Endodermal cell (in vitro differentiated cells): ENCODE measurements around the gene CIAO2B. TPM values are rescaled to one million over a fixed set of nuclear protein-coding genes. Genes with fewer than 3 reads are reported as not detected.
A peak's percentile ranks its signal among the peaks of the same experiment; 100 is the strongest.

Experiments used
- DNase-seq: peaks from one replicate; pipeline ENCODE4 v3.0.0-alpha.2; 2017
- H3K27ac ChIP-seq: 2 replicates; pipeline ENCODE4 v1.5.1; 2013; ENCODE audit warnings: mild to moderate bottlenecking, low read depth, low read length, moderate library complexity
- H3K27me3 ChIP-seq: 2 replicates; pipeline ENCODE4 v1.6.1; 2013; ENCODE audit warnings: mild to moderate bottlenecking, low read length, moderate library complexity; ENCODE audit not compliant: insufficient read depth, control insufficient read depth, poor library complexity, severe bottlenecking
- H3K36me3 ChIP-seq: 2 replicates; pipeline ENCODE4 v1.7.0; 2013; ENCODE audit warnings: mild to moderate bottlenecking, low read length, moderate library complexity; ENCODE audit not compliant: control insufficient read depth, insufficient read depth
- H3K4me1 ChIP-seq: one replicate; pipeline ENCODE4 v1.7.0; 2013; ENCODE audit warnings: low read length; ENCODE audit not compliant: control insufficient read depth, insufficient read depth
- H3K4me3 ChIP-seq: 2 replicates; pipeline ENCODE4 v1.5.1; 2013; ENCODE audit warnings: mild to moderate bottlenecking, low read length, moderate library complexity
- H3K9ac ChIP-seq: 2 replicates; pipeline ENCODE4 v1.6.1; 2013; ENCODE audit warnings: mild to moderate bottlenecking, low read length, moderate library complexity; ENCODE audit not compliant: poor library complexity, severe bottlenecking; ENCODE audit errors: extremely low read depth
- H3K9me3 ChIP-seq: 2 replicates; pipeline ENCODE4 v1.6.1; 2013; ENCODE audit warnings: mild to moderate bottlenecking, low read length, moderate library complexity; ENCODE audit not compliant: control insufficient read depth
- H3K27ac Mint-ChIP-seq: 2 replicates; pipeline ENCODE4 v1.8.0; 2020; ENCODE audit warnings: mixed read lengths
- H3K27me3 Mint-ChIP-seq: 2 replicates; pipeline ENCODE4 v1.8.0; 2021; ENCODE audit warnings: mild to moderate bottlenecking, mixed read lengths; ENCODE audit not compliant: insufficient read depth
- H3K36me3 Mint-ChIP-seq: 2 replicates; pipeline ENCODE4 v1.8.0; 2020; ENCODE audit warnings: low read depth, mixed read lengths
- H3K4me1 Mint-ChIP-seq: 2 replicates; pipeline ENCODE4 v1.8.0; 2020; ENCODE audit warnings: mixed read lengths
- H3K4me3 Mint-ChIP-seq: 2 replicates; pipeline ENCODE4 v1.8.0; 2020; ENCODE audit warnings: mild to moderate bottlenecking, moderate library complexity, mixed read lengths
- H3K9me3 Mint-ChIP-seq: 2 replicates; pipeline ENCODE4 v1.8.0; 2020; ENCODE audit warnings: mild to moderate bottlenecking, mixed read lengths
- WGBS, 2 experiments: methylation state at CpG; one replicate each; pipeline versions ENCODE4 v1.1.5 to v1.1.7; 2013; ENCODE audit warnings: missing lambda C conversion rate in 2 of 2, mixed read lengths in 1 of 2; ENCODE audit not compliant: insufficient coverage in 1 of 2, insufficient read length in 1 of 2; 5-methylcytosine and 5-hydroxymethylcytosine counted together
- total RNA-seq, 2 donors: library from RNA; stranded (reverse); fragmentation: NEBNext Ultra II Directional in 1 of 2; extraction: Animal tissue kit (Norgen Biotek cat#: 25700) in 1 of 2; gene quantifications; 2 replicates in 1 of 2; 3 replicates in 1 of 2; pipeline ENCODE4 v1.2.1, GENCODE V29; 2021
- TF ChIP-seq, protein P1 (sequence below): fragments of 200-600 bp; sonication (generic); conservative IDR thresholded peaks from 2 replicates; pipeline ENCODE4 v1.5.0; 2021; ENCODE audit warnings: antibody characterized with exemption, mild to moderate bottlenecking

Gene CIAO2B
- total RNA-seq, 2 donors from 2014 or later = 70.2 to 87.7 TPM

DNA sequence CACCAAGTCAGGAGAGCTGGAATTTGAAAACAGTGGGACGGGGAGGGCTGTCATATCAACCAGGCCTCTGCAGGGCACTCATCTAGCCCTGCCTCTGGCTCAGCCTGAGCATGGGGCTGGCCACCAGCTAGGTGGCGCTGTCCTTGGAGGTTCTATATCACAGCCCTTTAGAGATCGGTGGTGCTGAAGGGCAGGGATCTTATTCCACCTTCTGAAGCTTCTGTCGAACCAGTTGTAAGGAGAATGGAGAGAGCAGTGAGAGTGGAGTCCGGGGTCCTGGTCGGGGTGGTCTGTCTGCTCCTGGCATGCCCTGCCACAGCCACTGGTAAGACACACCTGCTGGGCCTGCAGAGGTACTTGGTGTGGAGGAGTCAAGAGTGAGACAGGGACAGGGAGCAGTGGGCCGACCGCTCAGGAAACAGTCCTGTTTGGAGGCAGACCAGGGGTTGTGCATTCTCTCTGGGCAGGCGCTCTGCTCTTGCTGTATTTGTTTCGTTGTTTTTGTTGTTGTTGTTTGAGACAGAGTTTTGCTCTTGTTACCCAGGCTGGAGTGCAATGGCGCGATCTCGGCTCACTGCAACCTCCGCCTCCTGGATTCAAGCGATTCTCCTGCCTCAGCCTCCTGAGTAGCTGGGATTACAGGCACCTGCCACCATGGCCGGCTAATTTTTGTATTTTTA, 27.0 kb upstream of the CIAO2B start, which contains the start of gene CES3:
Gene CES3, plus strand, starts transcription at position 202 of the 680 bp plus-strand sequence. Its CDS starts 42 bp downstream, at position 244.
- H3K36me3 ChIP-seq = no peaks in the 10 kb centered on the region
- no peaks in the 10 kb centered on the region for H3K27me3 ChIP-seq
- H3K27me3 Mint-ChIP-seq = peaks cover 26% of the 10 kb centered on the region
- no peaks in the 10 kb centered on the region for H3K36me3 Mint-ChIP-seq
- H3K4me3 Mint-ChIP-seq = peak within 1 kb of the TSS; percentile 46
- H3K4me3 ChIP-seq = peak within 1 kb of the TSS; percentile 37
- WGBS, 2 experiments = 61 to 62% methylated on average over 7 to 16 of the region's 16 CpGs
- no peaks in the 10 kb centered on the region for H3K4me1 ChIP-seq
- H3K4me1 Mint-ChIP-seq = peaks cover 7% of the 10 kb centered on the region
- H3K9me3 ChIP-seq = no peaks in the 10 kb centered on the region
- H3K9ac ChIP-seq = no peak within 1 kb of the TSS
- H3K27ac ChIP-seq = no peak within 1 kb of the TSS
- TF ChIP-seq, protein P1, sequence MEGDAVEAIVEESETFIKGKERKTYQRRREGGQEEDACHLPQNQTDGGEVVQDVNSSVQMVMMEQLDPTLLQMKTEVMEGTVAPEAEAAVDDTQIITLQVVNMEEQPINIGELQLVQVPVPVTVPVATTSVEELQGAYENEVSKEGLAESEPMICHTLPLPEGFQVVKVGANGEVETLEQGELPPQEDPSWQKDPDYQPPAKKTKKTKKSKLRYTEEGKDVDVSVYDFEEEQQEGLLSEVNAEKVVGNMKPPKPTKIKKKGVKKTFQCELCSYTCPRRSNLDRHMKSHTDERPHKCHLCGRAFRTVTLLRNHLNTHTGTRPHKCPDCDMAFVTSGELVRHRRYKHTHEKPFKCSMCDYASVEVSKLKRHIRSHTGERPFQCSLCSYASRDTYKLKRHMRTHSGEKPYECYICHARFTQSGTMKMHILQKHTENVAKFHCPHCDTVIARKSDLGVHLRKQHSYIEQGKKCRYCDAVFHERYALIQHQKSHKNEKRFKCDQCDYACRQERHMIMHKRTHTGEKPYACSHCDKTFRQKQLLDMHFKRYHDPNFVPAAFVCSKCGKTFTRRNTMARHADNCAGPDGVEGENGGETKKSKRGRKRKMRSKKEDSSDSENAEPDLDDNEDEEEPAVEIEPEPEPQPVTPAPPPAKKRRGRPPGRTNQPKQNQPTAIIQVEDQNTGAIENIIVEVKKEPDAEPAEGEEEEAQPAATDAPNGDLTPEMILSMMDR = peak; percentile 98
- H3K27ac Mint-ChIP-seq = no peak within 1 kb of the TSS
- DNase-seq = peak; percentile 96
- no peaks in the 10 kb centered on the region for H3K9me3 Mint-ChIP-seq

- Histone ChIP-seq H3K9me3 (no peaks in the 10 kb centered on the region), H3K4me3 (no peak overlapping the region), H3K27me3 (no peaks in the 10 kb centered on the region), H3K9ac (no peak overlapping the region), H3K36me3 (no peaks in the 10 kb centered on the region), H3K27ac (no peak overlapping the region), H3K4me1 (no peaks in the 10 kb centered on the region)
- no peaks in the 10 kb centered on the region for H3K9me3 Mint-ChIP-seq
- peaks cover 23% of the 10 kb centered on the region for H3K27me3 Mint-ChIP-seq
- H3K4me3 Mint-ChIP-seq = no peak overlapping the region
- H3K4me1 Mint-ChIP-seq = peaks cover 12% of the 10 kb centered on the region
- no peak for DNase-seq
- 97 to 100% methylated on average over 1 of the region's 1 CpG for WGBS, 2 experiments
- H3K27ac Mint-ChIP-seq = no peak overlapping the region
- TF ChIP-seq, protein P1 = no peak
- no peaks in the 10 kb centered on the region for H3K36me3 Mint-ChIP-seq
Measured at GRCh38 chr16:66960270-66960669, 26.1 kb upstream of the CIAO2B start.

DNA sequence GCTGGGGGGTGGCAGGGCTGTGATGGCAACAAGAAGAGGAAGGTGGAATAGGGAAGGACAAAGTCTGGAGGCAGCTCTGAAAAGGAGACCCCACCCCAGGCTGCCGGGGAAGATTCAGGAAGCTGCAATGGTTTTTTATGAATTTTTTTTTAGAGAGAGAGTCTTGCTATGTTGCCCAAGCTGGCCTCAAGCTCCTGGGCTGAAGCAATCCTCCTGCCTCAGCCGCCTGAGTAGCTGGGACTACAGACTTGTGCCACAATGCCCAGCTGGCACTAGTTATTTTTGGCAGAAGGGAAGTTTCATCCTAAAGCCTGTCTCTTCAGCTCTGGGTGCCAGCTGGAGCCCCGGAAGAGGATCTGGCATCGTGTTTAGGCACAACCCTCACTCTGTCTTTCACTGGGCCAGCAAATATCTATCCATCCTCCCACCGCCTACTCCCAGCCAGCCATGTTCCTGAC, 25.5 kb upstream of the CIAO2B start:
- H3K27me3 Mint-ChIP-seq = peaks cover 20% of the 10 kb centered on the region
- no peak overlapping the region for H3K27ac ChIP-seq

More for the DNA sequence above, 25.5 kb upstream of the CIAO2B start:
- Mint-ChIP-seq H3K27ac (no peak overlapping the region), H3K4me3 (no peak overlapping the region), H3K9me3 (no peaks in the 10 kb centered on the region), H3K36me3 (no peaks in the 10 kb centered on the region), H3K4me1 (peaks cover 12% of the 10 kb centered on the region)
- 90 to 100% methylated on average over 4 to 5 of the region's 5 CpGs for whole genome bisulfite sequencing, 2 experiments
- Histone ChIP-seq H3K9ac (no peak overlapping the region), H3K4me1 (no peaks in the 10 kb centered on the region), H3K36me3 (no peaks in the 10 kb centered on the region), H3K27me3 (no peaks in the 10 kb centered on the region), H3K4me3 (no peak overlapping the region), H3K9me3 (no peaks in the 10 kb centered on the region)
- TF ChIP-seq, protein P1 = no peak
- DNase-seq = no peak
